ENCODE data around the gene ARID5A. TPM values are rescaled to one million over a fixed set of nuclear protein-coding genes. Genes with fewer than 3 reads are reported as not detected.

ARID5A gene
- total and polyA plus RNA-seq, 2 of the 13 experiments (the other 11 are each of a cell fraction or from before 2014, with no cell fraction given), result 6.0 to 9.5 TPM

DNA sequence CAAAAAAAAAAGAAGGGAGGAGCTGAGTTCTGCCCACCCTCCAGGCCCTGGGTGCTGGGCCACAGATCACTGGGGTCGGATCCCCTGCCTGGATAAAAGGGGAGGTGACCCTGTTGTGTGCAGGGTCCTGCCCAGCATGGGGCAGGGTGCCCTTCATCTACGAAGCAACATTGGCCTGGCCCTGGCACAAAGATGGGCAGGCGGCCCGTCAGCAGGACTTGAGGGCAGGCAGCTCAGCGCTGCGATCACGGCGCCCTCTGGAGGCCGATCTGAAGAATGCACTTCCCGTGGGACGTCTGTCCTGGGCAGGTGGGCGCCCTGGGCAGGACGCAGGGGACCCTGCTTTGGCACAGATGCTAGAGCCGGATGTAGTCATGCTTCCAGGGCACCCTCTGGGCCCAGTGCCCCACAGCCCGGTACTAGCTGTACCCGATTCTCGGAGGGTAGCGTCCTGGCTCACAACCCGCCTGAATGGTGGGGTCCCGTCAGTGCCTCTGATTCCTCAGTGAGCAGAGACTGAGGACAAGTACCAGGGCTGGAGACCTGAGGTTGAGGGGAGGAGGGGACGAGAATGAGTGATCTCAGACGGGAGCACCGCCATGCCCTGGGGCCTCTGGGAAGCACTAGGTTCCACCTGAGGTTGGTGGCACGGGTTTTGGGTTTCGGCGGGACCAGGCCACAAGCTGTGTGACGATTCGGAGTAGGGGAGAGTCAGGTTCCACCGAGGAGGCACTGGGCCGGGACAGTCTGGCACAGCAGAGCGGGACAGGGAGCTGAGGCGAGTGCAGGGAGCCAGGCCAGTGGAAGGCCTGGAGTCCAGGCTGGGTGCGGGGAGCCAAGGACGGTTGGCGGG, 18.0 kb downstream of the ARID5A start (continued):
- TF ChIP-seq JARID2 (CRISPR knock-in tag; IDR thresholded peaks at IDR 0.05; ENCODE audit: insufficient replicate concordance), result peak; percentile 60
- TF ChIP-seq, protein P1, sequence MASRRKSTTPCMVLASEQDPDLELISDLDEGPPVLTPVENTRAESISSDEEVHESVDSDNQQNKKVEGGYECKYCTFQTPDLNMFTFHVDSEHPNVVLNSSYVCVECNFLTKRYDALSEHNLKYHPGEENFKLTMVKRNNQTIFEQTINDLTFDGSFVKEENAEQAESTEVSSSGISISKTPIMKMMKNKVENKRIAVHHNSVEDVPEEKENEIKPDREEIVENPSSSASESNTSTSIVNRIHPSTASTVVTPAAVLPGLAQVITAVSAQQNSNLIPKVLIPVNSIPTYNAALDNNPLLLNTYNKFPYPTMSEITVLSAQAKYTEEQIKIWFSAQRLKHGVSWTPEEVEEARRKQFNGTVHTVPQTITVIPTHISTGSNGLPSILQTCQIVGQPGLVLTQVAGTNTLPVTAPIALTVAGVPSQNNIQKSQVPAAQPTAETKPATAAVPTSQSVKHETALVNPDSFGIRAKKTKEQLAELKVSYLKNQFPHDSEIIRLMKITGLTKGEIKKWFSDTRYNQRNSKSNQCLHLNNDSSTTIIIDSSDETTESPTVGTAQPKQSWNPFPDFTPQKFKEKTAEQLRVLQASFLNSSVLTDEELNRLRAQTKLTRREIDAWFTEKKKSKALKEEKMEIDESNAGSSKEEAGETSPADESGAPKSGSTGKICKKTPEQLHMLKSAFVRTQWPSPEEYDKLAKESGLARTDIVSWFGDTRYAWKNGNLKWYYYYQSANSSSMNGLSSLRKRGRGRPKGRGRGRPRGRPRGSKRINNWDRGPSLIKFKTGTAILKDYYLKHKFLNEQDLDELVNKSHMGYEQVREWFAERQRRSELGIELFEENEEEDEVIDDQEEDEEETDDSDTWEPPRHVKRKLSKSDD (CRISPR knock-in tag; IDR thresholded peaks at IDR 0.05; ENCODE audit: low read depth), result 0 out of 2 replicates have a peak, but pooled peaks have one; percentile 42
- TF ChIP-seq RXRA (CRISPR knock-in tag; IDR thresholded peaks at IDR 0.05), result peak; percentile 48
- TF ChIP-seq, protein P2, sequence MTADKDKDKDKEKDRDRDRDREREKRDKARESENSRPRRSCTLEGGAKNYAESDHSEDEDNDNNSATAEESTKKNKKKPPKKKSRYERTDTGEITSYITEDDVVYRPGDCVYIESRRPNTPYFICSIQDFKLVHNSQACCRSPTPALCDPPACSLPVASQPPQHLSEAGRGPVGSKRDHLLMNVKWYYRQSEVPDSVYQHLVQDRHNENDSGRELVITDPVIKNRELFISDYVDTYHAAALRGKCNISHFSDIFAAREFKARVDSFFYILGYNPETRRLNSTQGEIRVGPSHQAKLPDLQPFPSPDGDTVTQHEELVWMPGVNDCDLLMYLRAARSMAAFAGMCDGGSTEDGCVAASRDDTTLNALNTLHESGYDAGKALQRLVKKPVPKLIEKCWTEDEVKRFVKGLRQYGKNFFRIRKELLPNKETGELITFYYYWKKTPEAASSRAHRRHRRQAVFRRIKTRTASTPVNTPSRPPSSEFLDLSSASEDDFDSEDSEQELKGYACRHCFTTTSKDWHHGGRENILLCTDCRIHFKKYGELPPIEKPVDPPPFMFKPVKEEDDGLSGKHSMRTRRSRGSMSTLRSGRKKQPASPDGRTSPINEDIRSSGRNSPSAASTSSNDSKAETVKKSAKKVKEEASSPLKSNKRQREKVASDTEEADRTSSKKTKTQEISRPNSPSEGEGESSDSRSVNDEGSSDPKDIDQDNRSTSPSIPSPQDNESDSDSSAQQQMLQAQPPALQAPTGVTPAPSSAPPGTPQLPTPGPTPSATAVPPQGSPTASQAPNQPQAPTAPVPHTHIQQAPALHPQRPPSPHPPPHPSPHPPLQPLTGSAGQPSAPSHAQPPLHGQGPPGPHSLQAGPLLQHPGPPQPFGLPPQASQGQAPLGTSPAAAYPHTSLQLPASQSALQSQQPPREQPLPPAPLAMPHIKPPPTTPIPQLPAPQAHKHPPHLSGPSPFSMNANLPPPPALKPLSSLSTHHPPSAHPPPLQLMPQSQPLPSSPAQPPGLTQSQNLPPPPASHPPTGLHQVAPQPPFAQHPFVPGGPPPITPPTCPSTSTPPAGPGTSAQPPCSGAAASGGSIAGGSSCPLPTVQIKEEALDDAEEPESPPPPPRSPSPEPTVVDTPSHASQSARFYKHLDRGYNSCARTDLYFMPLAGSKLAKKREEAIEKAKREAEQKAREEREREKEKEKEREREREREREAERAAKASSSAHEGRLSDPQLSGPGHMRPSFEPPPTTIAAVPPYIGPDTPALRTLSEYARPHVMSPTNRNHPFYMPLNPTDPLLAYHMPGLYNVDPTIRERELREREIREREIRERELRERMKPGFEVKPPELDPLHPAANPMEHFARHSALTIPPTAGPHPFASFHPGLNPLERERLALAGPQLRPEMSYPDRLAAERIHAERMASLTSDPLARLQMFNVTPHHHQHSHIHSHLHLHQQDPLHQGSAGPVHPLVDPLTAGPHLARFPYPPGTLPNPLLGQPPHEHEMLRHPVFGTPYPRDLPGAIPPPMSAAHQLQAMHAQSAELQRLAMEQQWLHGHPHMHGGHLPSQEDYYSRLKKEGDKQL (CRISPR knock-in tag; IDR thresholded peaks at IDR 0.05; ENCODE audit: low read depth), result no peak
- peak; percentile 38; the same call in 1 of the 2 replicates for TF ChIP-seq MEIS2 (CRISPR knock-in tag; IDR thresholded peaks at IDR 0.05)
- no peak for TF ChIP-seq ZNF546 (CRISPR knock-in tag; conservative IDR thresholded peaks at IDR 0.05)
- peak; percentile 62; the same call in 1 of the 2 replicates for TF ChIP-seq ZFP91 (CRISPR knock-in tag; IDR thresholded peaks at IDR 0.05; ENCODE audit: borderline replicate concordance)
- TF ChIP-seq ZSCAN9 (CRISPR knock-in tag; IDR thresholded peaks at IDR 0.05; ENCODE audit: borderline replicate concordance), result peak; percentile 21; the same call in 1 of the 2 replicates
- no peak for TF ChIP-seq ZNF775 (CRISPR knock-in tag; IDR thresholded peaks at IDR 0.05; ENCODE audit: borderline replicate concordance)
- TF ChIP-seq, protein P3, sequence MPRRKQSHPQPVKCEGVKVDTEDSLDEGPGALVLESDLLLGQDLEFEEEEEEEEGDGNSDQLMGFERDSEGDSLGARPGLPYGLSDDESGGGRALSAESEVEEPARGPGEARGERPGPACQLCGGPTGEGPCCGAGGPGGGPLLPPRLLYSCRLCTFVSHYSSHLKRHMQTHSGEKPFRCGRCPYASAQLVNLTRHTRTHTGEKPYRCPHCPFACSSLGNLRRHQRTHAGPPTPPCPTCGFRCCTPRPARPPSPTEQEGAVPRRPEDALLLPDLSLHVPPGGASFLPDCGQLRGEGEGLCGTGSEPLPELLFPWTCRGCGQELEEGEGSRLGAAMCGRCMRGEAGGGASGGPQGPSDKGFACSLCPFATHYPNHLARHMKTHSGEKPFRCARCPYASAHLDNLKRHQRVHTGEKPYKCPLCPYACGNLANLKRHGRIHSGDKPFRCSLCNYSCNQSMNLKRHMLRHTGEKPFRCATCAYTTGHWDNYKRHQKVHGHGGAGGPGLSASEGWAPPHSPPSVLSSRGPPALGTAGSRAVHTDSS (CRISPR knock-in tag; conservative IDR thresholded peaks at IDR 0.05), result no peak
- TF ChIP-seq NR2F6 (IDR thresholded peaks at IDR 0.05), result no peak
- peak; percentile 21; the same call in 1 of the 2 replicates for TF ChIP-seq NR2F6 (CRISPR knock-in tag; IDR thresholded peaks at IDR 0.05)
- TF ChIP-seq GLI4 (CRISPR knock-in tag; IDR thresholded peaks at IDR 0.05; ENCODE audit: borderline replicate concordance), result no peak
- TF ChIP-seq PRMT3 (CRISPR knock-in tag; IDR thresholded peaks at IDR 0.05; ENCODE audit: borderline replicate concordance, low read depth), result no peak
- TF ChIP-seq TSC22D2 (CRISPR knock-in tag; IDR thresholded peaks at IDR 0.05; ENCODE audit: borderline replicate concordance), result 0 out of 2 replicates have a peak, but pooled peaks have one; percentile 50
